Dedifferentiated amniotic fluid mesenchymal stem cell (primary cell): ENCODE measurements around the gene FRYL.
"Not testable (repeated sequence)": the region's sequence is repeated elsewhere in the genome, so short reads cannot be mapped to it uniquely, and the experiment has no call there.

Source experiments
- DNase-seq: peaks from one replicate; pipeline ENCODE4 v3.0.0-alpha.2; 2016; ENCODE audit errors: extremely low spot score

The FRYL gene

DNA sequence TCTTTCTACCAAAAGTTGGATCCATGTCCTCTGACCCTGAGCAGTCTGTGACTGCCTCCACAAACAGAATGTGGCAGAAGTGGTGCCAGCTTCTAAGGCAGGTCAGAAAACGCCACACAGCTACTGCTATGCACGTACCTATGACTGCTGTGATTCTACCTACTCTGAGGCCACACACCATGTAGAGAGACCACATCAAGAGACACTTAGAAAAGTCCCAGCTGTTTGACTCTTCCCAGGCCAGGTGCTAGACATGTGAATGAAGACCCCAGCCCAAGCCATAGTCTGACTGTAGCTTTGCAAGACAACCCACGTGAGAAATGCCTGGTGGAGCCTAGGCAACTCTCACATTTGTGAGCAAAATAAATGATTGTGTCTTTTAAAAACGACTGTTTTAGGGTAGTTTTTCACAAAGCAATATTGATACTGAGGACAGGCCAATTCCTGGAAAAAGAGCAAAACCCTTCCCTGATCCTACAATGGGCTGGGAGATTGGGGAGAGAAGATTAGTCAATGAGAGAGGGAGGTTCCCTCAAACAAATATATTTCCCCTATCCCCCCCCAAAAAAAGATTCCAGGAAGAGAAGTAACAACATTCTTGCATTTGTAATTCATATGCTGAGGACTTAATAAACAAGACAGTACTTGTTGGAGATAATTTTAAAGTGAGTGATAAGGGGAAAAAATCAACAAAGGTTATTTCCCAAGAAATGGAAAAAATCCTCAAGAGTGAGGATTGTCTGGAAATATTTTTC is 33.3 kb downstream of the FRYL start:
- DNase-seq: no peak

DNA sequence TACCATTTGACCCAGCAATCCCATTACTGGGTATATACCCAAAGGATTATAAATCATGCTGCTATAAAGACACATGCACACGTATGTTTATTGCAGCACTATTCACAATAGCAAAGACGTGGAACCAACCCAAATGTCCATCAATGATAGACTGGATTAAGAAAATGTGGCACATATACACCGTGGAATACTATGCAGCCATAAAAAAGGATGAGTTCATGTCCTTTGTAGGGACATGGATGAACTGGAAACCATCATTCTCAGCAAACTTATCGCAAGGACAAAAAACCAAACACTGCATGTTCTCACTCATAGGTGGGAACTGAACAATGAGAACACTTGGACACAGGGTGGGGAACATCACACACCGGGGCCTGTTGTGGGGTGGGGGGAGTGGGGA is 34.9 kb downstream of the FRYL start:
- DNase-seq: not testable (repeated sequence)

DNA sequence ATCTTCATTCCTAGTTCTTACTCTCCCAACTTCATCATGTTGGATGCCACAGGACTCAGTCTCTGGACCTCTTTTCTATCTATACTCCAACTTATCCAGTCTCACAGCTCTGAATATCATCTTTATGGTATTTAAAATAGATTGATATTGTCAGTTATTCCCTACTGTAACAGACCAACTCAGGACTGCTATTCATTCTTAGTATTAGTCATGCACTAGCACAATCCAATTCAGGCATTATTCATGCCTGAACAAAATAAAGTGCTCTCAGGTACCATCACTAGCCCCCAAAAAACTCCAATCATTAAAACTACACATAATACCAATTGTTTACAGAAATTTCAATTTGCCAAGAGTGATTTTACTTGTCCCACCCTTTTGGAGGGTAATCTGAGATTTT is 37.7 kb downstream of the FRYL start:
- DNase-seq: no peak

DNA sequence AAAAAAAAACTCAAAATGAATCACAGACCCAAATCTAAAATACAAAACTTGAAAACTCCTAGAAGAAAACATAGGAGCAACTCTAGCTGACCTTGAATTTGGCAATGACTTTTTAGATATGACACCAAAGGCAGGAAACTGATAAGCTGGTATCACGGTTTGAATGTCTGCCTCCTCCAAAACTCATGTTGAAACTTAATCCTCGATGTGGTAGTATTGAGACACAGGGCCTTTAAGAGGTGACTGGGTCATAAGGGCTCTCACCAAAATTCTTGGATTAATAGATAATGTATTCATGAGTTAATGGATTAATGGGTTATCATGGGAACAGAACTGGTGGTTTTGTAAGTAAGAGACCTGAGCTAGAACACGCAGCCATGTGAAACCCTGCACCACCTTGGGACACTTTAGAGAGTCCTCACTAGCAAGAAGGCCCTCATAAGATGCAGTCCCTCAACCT is 40.5 kb downstream of the FRYL start:
- DNase-seq: no peak

DNA sequence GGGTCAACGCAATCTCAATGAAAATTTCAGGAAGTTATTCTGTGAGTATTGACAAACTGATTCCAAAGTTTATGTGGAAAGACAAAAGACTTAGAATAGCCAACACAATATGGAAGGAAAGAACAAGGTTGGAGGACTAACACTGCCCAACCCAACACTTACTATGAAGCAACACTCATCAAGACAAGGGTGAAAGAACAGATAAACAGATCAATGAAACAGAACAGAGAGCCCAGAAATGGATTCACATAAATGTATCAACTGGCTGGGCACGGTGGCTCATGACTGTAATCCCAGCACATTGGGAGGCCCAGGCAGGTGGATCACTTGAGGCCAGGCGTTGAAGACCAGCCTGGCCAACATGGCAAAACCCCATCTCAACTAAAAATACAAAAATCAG is 41.2 kb downstream of the FRYL start:
- no peak for DNase-seq

DNA sequence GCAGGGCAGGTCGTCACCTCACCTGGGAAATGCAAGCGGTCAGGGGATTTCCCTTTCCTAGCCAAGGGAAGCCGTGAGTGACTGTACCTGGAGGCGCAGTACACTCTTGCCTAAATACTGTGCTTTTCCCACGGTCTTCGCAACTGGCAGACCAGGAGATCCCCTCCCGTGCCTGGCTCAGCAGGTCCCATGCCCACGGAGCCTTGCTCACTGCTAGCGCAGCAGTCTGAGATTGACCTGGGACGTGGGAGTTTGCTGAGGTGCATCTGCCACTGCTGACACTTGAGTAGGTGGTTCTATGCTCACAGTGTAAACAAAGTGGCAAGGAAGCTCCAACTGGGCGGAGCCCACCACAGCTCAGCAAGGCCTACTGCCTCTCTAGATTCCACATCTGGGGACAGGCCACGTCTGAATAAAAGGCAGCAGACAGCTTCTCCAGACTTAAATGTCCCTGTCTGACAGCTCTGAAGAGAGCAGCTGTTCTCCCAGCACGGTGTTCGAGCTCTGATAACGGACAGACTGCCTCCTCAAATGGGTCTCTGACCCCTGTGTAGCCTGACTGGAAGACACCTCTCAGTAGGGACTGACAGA is 51.1 kb downstream of the FRYL start:
- DNase-seq: not testable (repeated sequence)

DNA sequence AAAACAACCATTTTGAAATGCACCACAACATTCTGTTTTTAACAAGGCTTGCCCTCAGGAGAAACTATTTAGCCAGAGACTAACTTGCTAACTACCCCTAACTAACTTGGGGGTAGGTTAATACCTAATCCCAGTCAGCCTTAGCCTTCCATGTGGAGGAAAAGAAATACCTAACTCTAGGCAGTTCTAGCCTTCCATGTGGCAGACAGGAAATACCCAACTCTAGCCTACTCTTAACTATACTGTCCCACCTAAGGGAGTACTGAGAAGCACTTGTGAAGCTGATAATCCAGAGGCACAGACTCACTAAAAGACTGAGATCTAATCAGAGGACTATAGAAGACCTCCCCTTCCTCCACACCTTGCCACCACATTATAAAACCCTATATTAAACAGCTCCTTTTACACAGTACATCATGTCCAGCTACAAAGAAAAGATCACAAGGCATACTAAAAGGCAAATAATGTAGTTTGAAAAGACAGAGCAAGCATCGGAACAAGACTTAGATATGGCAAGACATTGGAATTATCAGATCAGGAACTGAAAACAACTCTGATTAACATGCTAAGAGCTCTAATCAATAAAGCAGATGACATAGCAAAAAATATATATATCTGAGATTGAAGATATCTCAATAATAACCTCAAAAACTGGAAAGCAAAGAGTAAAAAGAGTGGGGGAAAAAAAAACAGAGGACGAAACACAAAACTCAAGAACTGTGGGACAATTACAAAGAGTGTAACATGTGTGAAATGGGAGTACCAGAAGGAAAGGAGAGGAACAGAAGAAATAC is 52.2 kb downstream of the FRYL start:
- DNase-seq: no peak

DNA sequence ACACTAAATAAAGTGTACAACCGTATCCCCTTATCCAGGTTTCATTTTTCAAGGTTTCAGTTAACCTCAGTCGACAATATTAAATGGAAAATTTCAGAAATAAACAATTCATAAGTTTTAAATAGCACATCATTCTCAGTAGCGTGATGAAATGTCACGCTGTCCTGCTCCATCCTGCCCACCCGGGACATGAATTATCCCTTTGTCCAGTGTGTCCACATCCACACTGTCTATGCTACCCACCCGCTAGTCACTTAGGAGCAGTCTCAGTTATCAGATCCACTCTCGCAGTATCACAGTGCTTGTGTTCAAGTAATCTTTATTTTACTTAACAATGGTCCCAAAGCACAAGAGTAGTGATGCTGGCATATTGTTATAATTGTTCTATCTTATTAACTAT is 54.7 kb downstream of the FRYL start:
- DNase-seq: no peak

DNA sequence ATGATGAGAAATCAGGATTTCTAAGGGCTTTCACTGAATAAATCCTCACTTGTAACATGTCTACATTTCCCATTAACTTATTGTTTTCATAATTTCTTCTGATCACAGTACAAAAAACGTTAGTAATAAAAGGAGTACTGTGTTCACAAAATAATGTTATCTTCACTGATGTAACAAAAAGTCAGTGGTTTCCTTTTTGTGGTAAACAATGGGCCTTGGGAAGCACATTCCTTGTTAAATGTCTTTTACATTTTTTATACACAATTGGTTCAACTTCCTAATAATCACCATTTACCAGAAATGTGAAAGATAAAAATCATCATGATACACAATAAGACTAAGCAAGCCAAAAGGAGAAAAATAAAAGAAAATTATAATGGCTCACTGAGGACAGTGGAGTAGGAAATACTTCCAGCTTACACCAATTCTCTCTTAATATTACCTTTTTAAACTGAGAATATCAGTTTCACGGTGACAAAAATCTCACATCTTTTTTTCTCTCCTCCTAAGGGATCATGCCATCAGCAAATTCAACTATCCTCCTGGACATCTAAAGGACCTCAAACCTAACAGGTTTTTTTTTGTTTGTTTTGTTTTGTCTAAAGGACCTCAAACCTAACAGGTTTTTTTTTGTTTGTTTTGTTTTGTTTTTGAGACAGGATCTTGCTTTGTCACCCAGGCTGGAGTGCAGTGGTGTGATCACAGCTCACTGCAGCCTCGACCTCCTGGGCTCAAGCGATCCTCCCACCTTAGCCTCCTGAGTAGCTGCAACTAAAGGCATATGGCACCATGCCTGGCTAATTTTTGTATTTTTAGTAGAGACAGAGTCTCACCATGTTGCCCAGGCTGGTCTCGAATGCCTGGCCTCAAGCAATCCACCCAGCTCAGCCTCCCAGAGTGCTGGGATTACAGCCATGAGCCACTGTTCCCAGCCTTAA is 57.3 kb downstream of the FRYL start:
- DNase-seq: no peak

DNA sequence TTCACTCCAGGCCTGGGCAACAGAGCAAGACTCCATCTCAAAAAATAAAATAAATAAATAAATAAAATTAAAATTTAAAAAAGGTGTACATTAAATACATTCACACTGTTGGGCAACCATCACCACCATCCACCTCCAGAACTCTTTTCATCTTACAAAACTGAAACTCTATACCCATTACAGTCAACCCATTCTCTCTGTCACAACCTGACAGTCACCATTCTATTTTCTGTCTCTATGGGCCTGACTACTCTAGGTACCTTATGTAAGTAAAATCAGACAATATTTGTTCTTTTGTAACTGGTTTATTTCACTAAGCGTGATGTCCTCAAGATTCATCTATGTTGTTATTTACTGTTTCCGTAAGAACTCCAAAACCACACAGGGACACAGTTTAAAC is 59.6 kb downstream of the FRYL start:
- no peak for DNase-seq

DNA sequence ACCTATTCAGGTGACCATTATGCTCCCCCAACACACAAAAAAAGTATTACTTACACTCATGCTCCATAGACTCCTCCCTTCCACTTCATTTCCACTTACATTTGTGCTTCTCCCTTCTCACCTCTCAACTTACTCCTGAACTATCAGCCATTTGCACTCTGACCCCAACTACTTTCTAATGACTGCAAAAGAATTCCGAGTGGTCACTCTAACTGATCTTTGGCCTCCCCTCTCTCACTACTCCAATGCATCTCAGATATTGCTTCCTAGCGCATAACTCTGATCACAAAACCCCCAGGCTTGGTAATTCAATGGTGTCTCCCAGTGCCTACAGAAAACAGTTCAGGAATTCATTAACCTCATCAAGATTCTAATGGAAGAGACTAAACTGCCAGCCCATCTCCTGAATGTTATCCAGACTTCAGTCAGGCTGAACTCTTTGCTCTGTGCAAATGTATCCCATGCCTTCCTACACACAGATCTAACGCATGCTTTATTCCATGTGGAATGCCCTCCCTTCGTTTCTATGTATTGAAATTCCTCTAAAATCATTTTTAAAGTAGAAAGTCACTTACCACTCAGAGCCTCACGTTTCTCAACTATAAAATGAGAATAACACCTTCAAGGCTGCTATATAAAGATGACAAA is 61.1 kb downstream of the FRYL start:
- DNase-seq: no peak

DNA sequence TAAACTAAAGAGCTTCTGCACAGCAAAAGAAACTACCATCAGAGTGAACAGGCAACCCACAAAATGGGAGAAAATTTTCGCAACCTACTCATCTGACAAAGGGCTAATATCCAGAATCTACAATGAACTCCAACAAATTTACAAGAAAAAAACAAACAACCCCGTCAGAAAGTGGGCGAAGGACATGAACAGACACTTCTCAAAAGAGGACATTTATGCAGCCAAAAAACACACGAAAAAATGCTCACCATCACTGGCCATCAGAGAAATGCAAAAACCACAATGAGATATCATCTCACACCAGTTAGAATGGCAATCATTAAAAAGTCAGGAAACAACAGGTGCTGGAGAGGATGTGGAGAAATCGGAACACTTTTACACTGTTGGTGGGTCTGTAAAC is 63.8 kb downstream of the FRYL start:
- not testable (repeated sequence) for DNase-seq

DNA sequence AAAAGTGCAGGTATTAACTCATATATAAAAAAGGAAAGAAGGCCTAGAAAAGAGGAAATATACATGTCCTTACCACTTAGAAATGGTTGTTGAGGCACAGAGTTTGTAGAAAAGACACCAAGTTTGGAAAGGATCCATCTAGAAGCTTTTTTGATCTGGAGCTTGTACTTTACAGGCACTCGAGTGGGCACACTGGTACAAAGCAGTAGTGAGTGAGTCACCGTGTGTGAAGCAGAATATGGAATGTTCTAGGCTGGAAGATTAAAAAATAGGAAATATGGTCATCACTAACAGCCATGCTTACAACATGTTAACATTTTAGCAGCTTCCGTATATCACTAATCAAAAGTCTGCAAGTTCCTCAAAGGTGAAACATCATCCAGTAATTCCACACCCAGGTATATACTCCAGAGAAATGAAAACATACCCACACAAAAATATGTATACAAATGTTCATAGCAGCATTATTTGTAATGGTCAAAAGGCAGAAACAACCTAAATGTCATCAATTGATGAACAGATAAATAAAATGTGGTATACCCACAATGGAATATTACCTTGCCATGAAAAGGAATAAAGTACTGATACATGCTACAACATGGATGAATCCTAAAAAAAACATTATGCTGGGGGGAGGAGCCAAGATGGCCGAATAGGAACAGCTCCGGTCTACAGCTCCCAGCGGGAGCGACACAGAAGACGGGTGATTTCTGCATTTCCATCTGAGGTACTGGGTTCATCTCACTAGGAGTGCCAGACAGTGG is 69.5 kb downstream of the FRYL start:
- DNase-seq: no peak

DNA sequence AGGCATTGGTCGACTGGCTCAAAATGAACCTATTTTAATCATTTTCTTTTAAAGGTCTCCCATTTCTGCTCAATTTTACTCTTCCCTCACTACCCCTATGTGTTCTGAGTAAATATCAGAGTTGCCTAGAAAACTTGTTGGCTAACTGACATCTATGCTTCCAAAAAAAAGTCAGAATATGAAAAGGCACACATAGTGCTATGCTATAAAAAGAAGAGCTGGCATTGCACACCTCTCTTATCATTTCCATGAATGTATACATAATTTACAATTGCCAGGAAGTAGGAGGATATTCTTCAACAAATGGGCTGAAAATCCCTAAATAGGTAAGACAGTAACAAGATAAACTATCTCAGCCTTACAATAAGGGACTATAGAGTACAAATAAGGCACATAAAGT is 70.2 kb downstream of the FRYL start:
- no peak for DNase-seq

DNA sequence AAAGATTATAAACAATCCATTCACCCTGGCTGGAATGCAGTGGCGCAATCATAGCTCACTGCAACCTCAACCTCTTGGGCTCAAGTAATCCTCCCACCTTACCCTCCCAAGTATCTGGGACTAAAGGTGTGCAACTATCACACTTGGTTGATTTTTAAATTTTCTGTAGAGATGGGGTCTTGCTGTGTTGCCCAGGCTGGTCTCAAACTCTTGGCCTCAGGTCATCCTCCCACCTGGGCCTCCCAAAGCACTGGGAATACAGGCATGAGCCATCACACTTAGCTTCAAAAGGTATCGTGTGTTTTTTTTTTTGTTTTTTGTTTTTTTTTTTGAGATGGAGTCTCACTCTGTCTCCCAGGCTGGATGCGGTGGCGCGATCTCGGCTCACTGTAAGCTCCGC is 71.5 kb downstream of the FRYL start:
- no peak for DNase-seq

DNA sequence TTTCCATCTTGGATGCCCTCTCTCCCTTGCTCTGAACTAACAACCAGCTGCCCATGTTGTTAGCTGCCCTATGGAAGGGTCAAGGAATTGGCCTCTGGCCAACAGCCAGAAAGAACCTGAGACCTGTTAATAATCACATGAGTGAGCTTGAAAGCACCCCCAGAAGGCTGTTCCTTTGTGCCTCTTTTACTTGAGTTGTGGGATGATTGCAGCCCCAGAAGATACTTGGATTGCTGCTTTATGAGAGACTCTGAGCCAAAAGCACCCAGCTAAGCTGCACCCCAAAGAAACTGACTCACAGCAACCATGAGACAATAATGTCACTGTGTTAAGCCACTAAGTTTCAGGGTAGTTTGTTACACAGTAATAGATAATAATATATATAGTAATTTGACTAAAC is 73.3 kb downstream of the FRYL start:
- DNase-seq: no peak

DNA sequence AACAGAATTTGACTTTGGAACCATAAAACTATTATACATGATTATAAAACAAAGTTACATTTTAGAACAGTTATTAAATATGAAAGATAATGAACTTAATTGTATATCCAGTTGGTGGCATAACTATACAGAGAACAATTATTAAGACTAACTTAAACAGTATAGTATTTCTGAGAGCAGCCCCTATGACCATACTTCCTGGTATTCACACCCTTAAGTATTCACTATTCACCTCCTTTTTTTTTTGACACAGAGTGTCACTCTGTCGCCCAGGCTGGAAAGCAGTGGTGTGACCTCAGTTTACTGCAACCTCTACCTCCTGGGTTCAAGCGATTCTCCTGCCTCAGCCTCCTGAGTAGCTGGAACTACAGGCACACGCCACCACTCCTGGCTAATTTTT is 74.5 kb downstream of the FRYL start:
- DNase-seq: no peak

DNA sequence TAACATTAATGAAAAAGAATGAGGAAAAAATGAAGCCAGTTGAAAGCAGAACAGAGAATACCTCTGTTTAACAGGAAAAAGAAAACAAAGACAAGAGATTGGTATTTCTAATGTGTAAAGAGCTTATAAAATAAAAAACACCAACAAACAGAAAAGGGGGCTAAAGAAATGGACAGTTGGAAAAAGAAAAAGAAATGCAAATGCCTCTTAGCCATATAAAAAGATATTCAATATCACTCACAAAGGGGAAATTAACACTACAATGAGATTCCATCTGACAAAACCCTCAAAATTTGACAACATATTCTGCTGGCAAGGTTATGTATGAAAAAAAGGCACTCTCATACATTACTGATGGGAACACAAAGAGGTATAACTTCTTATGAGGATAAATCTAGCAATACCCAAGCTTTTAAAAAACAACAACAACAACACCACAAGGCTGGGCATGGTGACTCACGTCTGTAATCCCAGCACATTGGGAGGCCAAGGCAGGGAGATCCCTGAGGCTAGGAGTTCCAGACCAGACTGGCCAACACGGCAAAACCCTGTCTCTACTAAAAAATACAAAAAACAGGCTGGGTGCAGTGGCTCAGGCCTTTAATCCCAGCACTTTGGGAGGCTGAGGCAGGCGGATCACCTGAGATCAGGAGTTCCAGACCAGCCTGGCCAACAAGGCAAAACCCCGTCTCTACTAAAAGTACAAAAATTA is 75.8 kb downstream of the FRYL start:
- DNase-seq: no peak

DNA sequence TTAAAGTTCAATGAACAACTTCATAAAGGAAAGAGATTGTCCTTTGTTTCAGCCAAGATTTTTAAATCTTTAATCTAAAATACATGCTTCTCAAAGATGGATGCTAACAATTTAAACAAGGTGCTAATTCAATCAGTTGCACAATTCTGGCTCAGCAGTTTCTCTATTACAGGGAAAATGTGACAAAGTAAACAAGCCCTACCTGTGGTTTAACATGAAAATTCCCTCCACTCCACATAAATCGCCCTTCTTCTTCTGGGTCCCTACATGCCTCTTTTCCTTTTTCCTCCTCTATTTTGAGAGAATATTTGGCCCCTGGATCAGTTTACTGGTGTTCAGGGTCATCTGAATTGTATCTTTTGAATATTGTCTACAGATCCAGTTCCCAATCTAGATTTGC is 80.6 kb downstream of the FRYL start:
- no peak for DNase-seq
